ENCODE measurements around the gene ESR1.

ESR1 gene

DNA sequence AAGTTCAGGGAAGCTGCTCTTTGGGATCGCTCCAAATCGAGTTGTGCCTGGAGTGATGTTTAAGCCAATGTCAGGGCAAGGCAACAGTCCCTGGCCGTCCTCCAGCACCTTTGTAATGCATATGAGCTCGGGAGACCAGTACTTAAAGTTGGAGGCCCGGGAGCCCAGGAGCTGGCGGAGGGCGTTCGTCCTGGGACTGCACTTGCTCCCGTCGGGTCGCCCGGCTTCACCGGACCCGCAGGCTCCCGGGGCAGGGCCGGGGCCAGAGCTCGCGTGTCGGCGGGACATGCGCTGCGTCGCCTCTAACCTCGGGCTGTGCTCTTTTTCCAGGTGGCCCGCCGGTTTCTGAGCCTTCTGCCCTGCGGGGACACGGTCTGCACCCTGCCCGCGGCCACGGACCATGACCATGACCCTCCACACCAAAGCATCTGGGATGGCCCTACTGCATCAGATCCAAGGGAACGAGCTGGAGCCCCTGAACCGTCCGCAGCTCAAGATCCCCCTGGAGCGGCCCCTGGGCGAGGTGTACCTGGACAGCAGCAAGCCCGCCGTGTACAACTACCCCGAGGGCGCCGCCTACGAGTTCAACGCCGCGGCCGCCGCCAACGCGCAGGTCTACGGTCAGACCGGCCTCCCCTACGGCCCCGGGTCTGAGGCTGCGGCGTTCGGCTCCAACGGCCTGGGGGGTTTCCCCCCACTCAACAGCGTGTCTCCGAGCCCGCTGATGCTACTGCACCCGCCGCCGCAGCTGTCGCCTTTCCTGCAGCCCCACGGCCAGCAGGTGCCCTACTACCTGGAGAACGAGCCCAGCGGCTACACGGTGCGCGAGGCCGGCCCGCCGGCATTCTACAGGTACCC is at the start of gene ESR1:
Gene ESR1 (plus strand): TSS at position 170 of the 858 bp plus-strand sequence. CDS start 231 bp downstream, at position 401.
- DNase-seq (ENCODE audit: low spot score): no peak

DNA sequence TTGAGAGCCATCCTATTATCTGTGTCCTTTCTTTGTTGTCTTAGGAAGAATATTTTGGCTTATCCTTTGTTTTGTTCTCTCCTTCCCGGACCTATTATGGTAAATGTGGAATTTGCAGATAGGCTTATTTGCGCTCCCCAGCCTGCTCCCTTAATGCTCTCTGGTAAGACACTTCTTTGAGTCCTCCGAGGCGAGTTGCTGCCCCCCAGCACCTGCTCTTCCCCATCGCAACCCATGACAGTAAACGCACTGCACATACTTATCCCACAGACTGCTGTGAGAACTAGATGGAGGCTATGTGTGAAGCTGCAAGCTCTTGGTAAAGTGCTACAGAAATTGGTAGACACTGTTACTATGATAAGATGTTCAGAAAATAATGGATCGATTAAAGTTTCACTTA is 47.0 kb upstream of the ESR1 start:
- DNase-seq (ENCODE audit: low spot score): no peak

DNA sequence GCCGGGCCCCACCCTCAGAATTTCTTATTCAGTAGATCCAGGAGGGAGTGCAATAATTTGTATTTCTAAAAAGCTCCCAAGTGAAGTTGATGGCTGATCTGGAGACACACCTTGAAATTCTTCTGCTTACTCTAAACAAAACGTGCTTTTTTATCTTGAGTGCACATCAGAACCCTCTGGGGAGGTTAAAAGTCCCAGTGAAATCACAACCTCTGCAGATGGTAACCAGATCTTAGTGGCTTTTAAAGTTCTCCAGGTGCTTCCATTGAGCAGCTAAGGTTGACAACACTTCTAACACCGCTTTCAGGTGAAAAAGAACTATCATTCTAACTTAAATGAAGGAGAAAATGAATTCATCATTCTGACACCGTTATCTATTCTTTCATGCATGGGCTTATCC is 45.6 kb upstream of the ESR1 start:
- no peak for DNase-seq (ENCODE audit: low spot score)

DNA sequence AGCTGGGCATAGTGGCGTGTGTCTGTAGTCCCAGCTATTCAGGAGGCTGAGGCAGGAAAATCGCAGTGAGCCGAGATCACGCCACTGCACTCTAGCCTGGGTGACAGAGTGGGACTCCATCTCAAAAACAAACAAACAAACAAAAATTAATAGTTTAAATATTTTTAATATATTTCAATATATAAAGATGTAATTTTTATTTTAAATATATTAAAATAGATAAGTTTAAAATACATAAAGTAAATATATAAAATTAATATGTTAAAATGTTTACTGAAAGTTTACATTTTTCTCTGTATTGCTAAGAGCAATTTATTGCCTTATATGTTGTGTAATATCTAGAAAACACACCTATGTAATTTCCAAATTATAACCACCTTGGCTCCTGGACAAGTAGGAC is 44.7 kb upstream of the ESR1 start:
- no peak for DNase-seq (ENCODE audit: low spot score)

DNA sequence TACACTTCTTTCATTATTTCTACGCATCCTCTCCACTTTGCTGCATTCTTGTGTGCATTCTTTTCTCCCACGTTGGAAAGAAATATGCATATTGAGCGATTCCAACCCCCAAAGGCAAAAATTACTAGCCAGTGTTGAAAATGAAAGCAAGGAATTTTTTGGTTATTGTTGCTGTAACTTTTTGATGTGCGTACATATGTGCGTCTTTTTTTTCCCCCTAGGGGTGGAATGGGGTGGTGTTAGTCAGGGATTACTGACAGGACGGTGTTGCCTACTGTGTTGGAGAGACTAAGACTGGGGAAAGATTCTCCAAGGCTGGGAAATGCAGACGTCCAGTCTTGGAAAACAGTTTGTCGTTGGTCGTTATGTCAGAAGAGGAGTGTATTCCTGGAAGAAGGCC is 44.2 kb upstream of the ESR1 start:
- no peak for DNase-seq (ENCODE audit: low spot score)

DNA sequence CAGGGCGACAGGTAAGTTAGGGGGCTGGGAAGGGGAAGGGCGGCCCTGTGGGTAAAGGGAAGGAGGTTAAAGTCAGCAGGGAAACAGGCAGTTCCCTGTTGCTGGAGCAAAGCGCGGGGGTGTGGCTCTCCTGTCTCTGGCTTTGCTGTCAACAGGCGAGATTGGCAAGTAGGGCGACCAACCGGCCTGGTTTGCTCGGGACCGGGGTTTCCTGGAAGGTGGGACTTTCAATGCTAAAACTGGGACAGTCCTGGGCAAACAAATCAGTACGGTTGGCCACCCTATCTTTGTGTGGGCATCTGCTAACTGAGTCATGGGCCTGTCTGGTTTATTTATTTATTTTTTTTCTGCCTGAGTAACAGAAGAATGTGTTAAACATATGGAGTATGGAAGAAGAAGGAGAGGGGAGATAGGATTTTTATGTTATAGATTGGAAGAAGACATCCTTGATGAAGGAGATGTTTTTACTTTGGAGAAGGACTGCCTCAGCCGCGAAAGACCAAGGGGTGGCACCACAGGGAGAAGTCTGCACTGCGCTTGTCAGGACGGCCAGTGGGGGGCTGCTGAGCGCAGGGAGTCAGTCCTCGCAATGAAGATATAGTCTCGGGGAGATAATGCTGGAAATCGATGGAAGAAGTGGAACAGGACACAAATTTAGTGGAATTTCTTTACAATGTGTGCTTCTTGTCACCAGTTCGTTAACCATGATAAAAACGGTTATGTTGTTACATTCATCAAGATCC is 43.4 kb upstream of the ESR1 start:
- peak; percentile 70 for DNase-seq (ENCODE audit: low spot score)

DNA sequence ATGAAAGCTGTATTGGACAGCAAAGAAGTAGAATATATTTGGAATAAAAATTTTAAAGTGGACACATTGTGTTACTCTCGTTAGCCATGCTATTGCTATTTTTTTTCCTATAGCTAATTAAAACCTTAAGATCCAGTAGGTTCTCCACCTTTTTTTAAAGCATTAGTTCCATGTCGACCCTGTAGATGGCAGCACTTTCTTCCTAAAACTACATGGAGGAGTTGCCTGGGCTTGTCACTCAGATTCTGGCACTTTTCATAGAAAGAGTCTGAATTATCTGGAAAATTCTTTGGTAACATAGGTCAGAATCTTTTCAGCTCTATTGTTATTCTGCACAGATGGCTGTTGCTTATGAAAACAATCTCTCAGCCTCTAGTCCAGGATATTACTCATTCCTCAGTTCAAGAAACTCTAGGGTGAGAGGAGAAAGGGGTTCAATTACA is 42.0 kb upstream of the ESR1 start:
- DNase-seq (ENCODE audit: low spot score): peak; percentile 55

DNA sequence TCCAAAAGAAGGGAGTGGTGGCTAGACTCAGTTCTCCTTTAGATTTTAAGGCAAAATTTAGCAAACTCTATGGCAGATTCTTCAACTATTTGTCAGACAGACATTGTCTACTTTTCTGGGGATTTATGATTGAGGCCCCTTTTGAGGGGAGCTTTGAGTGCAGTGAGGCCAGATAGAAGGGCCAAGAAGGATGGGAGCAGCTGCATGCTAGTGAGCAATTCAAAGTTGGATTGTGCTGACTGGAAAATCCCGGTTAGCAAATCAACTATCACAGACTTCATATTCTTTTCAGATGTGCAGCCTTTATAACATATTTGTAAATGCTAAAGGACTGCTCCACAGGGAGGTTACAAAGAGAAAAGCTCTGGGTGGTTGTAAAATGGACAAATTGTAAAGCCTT is 35.0 kb upstream of the ESR1 start:
- DNase-seq (ENCODE audit: low spot score): no peak

DNA sequence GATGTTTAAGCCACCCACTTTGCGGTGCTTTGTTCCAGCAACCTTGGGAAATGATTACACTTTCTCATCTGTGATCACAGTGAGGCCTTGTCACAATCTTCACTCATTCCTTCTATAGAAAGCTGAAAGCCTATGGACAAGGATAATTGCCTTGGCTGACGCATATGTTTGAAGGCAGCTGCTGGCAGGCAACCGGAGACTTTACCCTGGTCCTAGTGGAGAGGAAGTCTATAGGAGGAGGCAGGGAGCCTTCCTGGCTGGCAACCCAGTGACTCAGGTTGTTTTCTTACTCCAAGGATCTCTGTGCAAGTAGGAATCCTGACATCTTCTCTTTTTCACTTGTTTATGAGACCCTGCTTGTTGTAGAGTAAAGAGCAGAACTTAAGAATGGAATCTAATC is 34.1 kb upstream of the ESR1 start:
- DNase-seq (ENCODE audit: low spot score): no peak

DNA sequence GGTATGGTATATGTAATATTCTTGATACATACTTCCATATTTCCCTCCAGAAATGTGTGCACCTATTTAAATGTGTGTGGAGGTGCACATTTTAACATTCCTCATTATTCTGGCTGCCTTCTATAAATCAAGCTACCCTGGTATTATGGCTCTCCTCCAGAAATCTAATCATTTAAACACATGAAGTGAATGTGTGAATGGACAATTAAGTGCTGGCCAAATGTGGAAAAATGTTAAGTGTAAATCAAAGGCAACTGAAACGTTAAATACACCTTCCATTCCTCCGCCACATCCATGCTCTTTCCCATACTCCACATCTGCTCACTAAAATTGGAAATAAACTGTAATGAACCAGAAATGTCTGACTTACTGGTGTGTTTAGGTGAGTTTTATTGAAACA is 24.9 kb upstream of the ESR1 start:
- no peak for DNase-seq (ENCODE audit: low spot score)

DNA sequence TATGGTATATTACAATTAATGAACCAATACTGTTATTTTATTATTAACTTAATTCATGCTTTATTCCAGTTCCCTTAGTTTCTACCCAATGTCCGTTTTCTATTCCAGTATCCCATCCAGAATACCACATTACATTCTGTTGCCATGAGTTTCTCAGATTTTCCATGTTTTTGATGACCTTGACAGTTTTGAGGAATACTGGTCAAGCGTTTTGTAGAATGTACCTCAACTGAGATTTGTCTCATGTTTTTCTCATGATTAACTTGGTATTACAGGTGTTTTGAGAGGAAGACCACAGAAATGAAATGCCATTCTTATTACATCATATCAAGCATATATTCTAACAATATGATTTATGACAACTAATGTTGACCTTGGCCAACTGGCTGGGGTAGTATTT is 23.8 kb upstream of the ESR1 start:
- DNase-seq (ENCODE audit: low spot score): no peak

DNA sequence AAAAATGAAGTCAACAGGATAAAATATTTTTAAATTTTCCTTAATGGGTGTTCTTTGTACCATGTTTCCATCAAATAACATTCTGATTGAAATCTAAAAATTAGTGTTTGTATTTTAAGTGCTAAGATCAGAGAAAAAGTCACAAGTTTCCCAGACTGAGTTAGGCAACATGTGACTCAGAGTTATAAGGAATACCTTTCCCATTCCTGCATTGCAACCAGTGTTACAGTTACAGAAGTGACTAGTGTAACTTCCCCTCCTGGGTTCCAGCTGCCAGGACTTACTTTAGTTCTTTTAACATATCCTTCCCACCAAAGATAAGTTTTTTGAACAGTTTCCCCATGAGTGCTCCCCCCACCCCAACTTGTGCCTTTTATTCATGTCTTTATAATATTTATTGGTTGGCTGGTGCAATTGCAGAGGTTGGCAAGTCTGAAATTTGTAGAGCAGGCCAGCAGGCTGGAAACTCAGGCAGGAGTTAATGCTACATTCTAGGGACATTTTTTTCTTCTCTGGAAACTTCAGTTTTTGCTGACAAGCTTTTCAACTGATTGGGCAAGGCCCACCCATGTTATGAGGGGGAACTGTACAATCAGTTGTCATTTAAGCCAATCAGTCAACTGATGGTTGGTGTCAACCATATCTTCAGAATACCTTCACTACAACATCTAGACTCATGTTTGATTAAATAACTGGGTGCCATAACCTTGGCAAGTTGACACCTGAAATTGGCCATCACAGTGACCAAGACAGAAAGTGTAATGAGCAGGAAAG is 22.9 kb upstream of the ESR1 start:
- DNase-seq (ENCODE audit: low spot score): no peak

DNA sequence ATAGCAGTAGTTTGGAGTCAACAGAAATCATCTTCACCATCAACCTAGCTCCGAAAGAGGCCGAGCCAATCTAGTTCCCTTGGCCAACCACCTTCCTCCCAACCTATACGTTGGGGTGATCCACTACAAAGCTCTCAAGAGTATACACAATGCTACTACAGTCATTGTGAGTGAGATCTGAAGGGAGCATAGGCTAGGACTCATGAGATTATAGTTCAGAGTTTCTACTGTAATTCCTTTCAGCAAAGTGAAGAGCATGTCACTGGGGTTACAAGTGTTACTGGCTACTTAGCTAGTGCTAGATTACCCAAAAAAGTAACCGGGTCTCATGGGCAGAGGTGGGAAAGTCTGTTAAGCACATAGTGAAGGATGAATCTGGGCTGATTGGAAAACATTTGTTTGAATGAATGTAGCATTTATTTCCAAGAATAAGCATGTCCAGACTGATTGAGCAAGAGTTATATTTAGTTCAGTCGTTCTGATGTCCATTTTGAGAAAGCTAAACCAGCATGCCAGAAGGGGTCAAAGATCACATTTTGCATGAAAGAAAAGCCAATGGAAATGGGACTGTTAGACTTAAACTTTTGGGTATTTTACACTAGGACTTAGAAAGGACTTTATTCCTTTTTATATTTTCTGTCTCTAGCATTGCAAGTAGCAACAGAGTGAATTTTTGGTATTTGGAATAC is 10.5 kb upstream of the ESR1 start:
- no peak for DNase-seq (ENCODE audit: low spot score)

DNA sequence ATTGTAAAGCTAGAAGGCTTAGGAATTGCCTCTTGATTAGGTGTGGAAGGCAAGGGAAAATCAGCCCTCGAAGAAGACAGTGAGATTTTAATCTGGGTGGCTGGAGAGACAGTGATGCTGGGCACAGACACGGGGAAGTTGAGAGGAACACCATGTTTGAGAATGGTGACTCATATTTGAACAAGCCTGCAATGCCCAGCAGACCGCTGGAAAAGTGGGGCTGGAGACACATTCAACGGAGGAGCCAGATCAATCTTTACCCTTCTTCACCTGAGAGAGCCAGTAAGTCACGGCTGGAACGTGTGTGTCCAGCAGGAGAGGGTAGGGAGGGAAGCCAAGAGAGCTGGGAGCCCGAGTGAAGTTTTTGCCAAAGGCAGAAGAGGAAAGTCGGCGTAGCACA is 3.7 kb upstream of the ESR1 start:
- DNase-seq (ENCODE audit: low spot score): no peak

DNA sequence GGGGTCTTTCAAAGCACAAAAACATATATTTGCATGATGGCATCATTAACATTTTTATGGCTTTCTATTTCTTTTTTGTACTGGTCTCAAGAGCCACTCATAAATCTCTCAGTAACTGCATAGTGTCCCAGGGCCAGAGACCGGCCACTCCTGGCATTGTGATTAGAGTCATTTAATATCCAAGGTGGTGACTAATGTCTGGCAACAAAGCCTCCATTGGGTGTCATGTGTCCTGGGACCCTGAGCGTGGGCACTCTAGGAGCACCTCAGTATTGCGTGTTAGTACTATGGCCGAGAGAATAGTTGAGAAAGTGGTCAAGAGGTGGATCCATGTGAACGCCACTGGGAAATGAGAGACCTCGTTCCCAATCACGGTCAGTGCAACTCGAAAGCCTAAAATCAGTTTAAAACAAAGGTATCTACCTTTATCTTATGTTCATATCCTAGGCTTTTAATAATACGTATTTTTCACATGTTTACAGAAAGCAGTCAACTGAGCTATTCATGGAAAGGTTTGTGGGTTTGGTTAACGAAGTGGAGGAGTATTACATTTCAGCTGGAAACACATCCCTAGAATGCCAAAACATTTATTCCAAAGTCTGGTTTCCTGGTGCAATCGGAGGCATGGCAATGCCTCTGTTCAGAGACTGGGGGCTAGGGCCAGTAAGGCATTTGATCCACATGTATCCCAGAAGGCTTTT is 2.7 kb upstream of the ESR1 start:
- DNase-seq (ENCODE audit: low spot score): no peak

DNA sequence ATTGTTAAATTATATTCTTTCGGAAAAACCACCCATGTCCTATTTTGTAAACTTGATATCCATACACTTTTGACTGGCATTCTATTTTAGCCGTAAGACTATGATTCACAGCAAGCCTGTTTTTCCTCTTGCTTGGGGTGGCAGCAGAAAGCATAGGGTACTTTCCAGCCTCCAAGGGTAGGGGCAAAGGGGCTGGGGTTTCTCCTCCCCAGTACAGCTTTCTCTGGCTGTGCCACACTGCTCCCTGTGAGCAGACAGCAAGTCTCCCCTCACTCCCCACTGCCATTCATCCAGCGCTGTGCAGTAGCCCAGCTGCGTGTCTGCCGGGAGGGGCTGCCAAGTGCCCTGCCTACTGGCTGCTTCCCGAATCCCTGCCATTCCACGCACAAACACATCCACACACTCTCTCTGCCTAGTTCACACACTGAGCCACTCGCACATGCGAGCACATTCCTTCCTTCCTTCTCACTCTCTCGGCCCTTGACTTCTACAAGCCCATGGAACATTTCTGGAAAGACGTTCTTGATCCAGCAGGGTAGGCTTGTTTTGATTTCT is 2.1 kb upstream of the ESR1 start:
- no peak for DNase-seq (ENCODE audit: low spot score)

DNA sequence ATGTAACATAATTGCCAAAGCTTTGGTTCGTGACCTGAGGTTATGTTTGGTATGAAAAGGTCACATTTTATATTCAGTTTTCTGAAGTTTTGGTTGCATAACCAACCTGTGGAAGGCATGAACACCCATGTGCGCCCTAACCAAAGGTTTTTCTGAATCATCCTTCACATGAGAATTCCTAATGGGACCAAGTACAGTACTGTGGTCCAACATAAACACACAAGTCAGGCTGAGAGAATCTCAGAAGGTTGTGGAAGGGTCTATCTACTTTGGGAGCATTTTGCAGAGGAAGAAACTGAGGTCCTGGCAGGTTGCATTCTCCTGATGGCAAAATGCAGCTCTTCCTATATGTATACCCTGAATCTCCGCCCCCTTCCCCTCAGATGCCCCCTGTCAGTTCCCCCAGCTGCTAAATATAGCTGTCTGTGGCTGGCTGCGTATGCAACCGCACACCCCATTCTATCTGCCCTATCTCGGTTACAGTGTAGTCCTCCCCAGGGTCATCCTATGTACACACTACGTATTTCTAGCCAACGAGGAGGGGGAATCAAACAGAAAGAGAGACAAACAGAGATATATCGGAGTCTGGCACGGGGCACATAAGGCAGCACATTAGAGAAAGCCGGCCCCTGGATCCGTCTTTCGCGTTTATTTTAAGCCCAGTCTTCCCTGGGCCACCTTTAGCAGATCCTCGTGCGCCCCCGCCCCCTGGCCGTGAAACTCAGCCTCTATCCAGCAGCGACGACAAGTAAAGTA is 547 bp upstream of the ESR1 start:
- DNase-seq (ENCODE audit: low spot score): no peak

DNA sequence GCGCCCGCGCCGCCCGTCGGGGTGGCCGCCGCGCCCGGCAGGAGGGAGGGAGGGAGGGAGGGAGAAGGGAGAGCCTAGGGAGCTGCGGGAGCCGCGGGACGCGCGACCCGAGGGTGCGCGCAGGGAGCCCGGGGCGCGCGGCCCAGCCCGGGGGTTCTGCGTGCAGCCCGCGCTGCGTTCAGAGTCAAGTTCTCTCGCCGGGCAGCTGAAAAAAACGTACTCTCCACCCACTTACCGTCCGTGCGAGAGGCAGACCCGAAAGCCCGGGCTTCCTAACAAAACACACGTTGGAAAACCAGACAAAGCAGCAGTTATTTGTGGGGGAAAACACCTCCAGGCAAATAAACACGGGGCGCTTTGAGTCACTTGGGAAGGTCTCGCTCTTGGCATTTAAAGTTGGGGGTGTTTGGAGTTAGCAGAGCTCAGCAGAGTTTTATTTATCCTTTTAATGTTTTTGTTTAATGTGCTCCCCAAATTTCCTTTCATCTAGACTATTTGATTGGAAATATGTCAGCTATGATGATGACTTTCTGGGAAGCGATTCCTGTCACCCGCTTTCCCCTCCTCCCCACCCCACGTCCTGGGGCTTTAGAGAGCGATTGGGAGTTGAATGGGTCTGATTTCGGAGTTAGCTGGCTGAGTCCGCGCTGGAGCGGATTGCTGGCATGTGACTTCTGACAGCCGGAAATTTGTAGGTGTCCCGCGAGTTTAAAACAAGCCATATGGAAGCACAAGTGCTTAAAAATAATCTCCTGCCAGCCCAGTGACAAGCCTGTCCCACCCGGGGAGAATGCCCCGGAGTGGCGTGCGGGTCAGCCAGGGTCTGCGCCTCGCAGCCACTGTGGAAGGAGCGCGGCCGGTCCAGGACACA is 1.1 kb downstream of the ESR1 start:
- DNase-seq (ENCODE audit: low spot score): no peak

DNA sequence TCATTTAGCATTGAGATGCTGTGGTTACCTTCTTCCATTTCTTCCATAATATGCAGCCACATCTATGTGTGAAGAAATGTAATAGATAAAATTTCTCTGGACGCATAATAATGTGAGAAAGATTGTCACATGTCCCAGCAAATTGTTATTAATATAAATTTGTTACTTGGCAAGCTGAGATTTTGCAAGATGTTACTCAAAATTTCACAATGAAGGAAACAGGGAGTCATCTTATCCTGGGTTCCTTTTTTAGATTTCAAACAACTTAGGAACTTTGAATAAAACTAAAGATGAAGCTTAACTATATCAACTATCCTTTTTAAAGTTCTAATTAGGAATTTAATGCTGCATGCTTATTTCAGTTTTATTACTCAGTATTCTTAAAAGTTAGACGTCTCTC is 3.6 kb downstream of the ESR1 start:
- DNase-seq (ENCODE audit: low spot score): no peak

Data from HuH-7 (cell line).